Measurements from ENCODE around the gene DMC1. TPM values are rescaled to one million over a fixed set of nuclear protein-coding genes. Genes with fewer than 3 reads are reported as not detected.

DMC1 gene
- total and polyA plus RNA-seq, 10 of the 15 experiments (the other 5 are each of a cell fraction or from before 2014, with no cell fraction given), result 1.0 to 21.0 (median 4.5) TPM

DNA sequence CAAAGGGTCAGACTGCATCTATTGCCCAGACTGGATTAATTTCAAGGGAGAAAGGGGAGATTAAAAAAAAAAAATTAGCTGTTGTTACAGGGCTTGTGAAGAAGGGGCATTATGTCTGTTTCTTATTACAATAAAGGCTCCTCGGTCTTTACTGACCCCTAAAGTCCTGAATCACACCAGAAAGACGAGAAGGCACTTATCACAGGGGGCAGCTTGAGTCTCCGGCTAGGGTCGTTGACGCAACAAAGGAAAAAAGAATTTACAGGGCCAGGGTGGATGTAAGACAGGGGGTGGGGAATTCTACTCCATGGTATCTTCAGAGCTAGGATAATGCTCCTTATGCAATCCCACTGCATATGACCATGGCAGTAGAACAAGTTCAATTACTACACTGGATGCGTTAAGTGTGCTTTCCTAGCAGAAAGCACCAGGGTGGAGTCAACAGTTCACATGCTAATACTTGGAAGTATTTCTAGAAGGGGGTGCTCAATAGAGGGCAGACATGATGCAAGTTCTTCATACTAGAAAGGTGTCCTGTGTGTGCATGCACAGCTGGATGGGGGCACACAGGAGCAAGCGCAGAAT, 80.3 kb downstream of the DMC1 start:
- SMC1A ChIA-PET (ENCODE audit: uncharacterized antibody, unreplicated experiment), result interaction anchor here (0.7 to 1.8 kb wide), 2 partner anchors 87 to 88 kb away, joined by 3 to 4 read pairs; no protein-coding TSS in a partner anchor
- DNase-seq (ENCODE audit: low read depth, low spot score) (no peak), ATAC-seq (no peak; the same call in 2 of the 3 replicates), FAIRE-seq (no peak)
- Histone ChIP-seq H2AFZ (ENCODE audit: control insufficient read depth, low read depth, low read length) (no peak overlapping the region), H3K27me3 (replicated peaks in 1 of 2; ENCODE audit: control insufficient read depth in 2 of 2, insufficient read depth in 2 of 2, low read length in 1 of 2) (no peaks in the 10 kb centered on the region), H3K9ac (ENCODE audit: control insufficient read depth, insufficient read depth, low read length) (no peak overlapping the region), H4K20me1 (ENCODE audit: control insufficient read depth, insufficient read depth) (peaks cover 2% of the 10 kb centered on the region; the same call in 1 of the 2 replicates), H3K36me3 (ENCODE audit: control insufficient read depth in 2 of 2, insufficient read depth in 2 of 2, low read length in 1 of 2) (peaks cover 29 to 61% of the 10 kb centered on the region in 2 experiments), H3K79me2 (ENCODE audit: control insufficient read depth, insufficient read depth, low read length) (peaks cover 3% of the 10 kb centered on the region), H3K4me3 (no peak overlapping the region), H3K27ac (ENCODE audit: control insufficient read depth, insufficient read depth) (no peak overlapping the region), H3K4me1 (ENCODE audit: control insufficient read depth, insufficient read depth, low read length) (no peaks in the 10 kb centered on the region), H3K4me2 (ENCODE audit: control insufficient read depth, insufficient read depth) (no peak overlapping the region), H3K9me3 (replicated peaks; ENCODE audit: control insufficient read depth, insufficient read depth, low read length) (no peaks in the 10 kb centered on the region)
- RAD21 ChIA-PET (ENCODE audit: unreplicated experiment), result no interaction called here
- CTCF ChIA-PET, result interaction anchor here (1.2 to 1.9 kb wide), 2 partner anchors 20 to 438 kb away, joined by 4 to 5 read pairs; no protein-coding TSS in a partner anchor
- no TSS peak for BruUV-seq (replicated peaks)
- intact Hi-C loops (cut with micrococcal nuclease; ENCODE audit: unreplicated experiment) (loop anchor here (10.0 kb wide), 1 partner anchor 435 kb away; the partner anchor contains the start of gene PICK1), in situ Hi-C loops (cut with MboI) (no loop called here)
- WGBS (ENCODE audit: insufficient coverage, insufficient replicate concordance, low lambda C conversion rate, missing lambda C conversion rate), result 97% methylated on average over 7 of the region's 7 CpGs
- POLR2A ChIA-PET, result interaction anchor here (1.0 kb wide), 1 partner anchor 9 kb away, joined by 4 read pairs; no protein-coding TSS in a partner anchor
- TF ChIP-seq SPI1 (IDR thresholded peaks at IDR 0.05; ENCODE audit: borderline replicate concordance, insufficient read depth, low read depth, low read length) (no peak), PML (IDR thresholded peaks at IDR 0.05; ENCODE audit: low read length) (0 out of 2 replicates have a peak, but pooled peaks have one; percentile 26), ZNF274 (IDR thresholded peaks at IDR 0.05; ENCODE audit: insufficient read depth, insufficient read length) (no peak), WRNIP1 (IDR thresholded peaks at IDR 0.05; ENCODE audit: borderline replicate concordance, low read depth, low read length) (no peak), PAX8 (IDR thresholded peaks at IDR 0.05) (no peak), BHLHE40 (IDR thresholded peaks at IDR 0.05; ENCODE audit: borderline replicate concordance in 1 of 2, low read depth in 2 of 2, low read length in 1 of 2) (no peak), EP300 (IDR thresholded peaks at IDR 0.05; ENCODE audit: borderline replicate concordance in 1 of 2, control insufficient read depth in 1 of 2, low read depth in 2 of 2, low read length in 2 of 2) (no peak), POU2F2 (IDR thresholded peaks at IDR 0.05; ENCODE audit: borderline replicate concordance, low read depth, low read length) (no peak), TAF1 (IDR thresholded peaks at IDR 0.05; ENCODE audit: borderline replicate concordance, low read depth, low read length) (no peak), POLR2A (IDR thresholded peaks at IDR 0.05; ENCODE audit: low read depth, low read length) (0 out of 2 replicates have a peak, but pooled peaks have one; percentile 41), SUZ12 (IDR thresholded peaks at IDR 0.05; ENCODE audit: unreplicated experiment) (no peak), RAD21 (IDR thresholded peaks at IDR 0.05; ENCODE audit: insufficient read depth, low read depth, low read length) (no peak), STAT1 (conservative IDR thresholded peaks at IDR 0.05) (no peak), MTA2 (IDR thresholded peaks at IDR 0.05; ENCODE audit: low read depth) (no peak), HDAC2 (IDR thresholded peaks at IDR 0.05) (no peak)
- TF ChIP-seq, protein P1, sequence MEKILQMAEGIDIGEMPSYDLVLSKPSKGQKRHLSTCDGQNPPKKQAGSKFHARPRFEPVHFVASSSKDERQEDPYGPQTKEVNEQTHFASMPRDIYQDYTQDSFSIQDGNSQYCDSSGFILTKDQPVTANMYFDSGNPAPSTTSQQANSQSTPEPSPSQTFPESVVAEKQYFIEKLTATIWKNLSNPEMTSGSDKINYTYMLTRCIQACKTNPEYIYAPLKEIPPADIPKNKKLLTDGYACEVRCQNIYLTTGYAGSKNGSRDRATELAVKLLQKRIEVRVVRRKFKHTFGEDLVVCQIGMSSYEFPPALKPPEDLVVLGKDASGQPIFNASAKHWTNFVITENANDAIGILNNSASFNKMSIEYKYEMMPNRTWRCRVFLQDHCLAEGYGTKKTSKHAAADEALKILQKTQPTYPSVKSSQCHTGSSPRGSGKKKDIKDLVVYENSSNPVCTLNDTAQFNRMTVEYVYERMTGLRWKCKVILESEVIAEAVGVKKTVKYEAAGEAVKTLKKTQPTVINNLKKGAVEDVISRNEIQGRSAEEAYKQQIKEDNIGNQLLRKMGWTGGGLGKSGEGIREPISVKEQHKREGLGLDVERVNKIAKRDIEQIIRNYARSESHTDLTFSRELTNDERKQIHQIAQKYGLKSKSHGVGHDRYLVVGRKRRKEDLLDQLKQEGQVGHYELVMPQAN (conservative IDR thresholded peaks at IDR 0.05), result no peak
- TF ChIP-seq, protein P2, sequence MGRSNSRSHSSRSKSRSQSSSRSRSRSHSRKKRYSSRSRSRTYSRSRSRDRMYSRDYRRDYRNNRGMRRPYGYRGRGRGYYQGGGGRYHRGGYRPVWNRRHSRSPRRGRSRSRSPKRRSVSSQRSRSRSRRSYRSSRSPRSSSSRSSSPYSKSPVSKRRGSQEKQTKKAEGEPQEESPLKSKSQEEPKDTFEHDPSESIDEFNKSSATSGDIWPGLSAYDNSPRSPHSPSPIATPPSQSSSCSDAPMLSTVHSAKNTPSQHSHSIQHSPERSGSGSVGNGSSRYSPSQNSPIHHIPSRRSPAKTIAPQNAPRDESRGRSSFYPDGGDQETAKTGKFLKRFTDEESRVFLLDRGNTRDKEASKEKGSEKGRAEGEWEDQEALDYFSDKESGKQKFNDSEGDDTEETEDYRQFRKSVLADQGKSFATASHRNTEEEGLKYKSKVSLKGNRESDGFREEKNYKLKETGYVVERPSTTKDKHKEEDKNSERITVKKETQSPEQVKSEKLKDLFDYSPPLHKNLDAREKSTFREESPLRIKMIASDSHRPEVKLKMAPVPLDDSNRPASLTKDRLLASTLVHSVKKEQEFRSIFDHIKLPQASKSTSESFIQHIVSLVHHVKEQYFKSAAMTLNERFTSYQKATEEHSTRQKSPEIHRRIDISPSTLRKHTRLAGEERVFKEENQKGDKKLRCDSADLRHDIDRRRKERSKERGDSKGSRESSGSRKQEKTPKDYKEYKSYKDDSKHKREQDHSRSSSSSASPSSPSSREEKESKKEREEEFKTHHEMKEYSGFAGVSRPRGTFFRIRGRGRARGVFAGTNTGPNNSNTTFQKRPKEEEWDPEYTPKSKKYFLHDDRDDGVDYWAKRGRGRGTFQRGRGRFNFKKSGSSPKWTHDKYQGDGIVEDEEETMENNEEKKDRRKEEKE (IDR thresholded peaks at IDR 0.05), result no peak

Data from GM12878 (cell line).